HG03196 (cell line): ENCODE results near the gene CACNG4.
"Not testable (repeated sequence)": the region's sequence is repeated elsewhere in the genome, so short reads cannot be mapped to it uniquely, and the experiment has no call there.

Source experiments
- ATAC-seq: cut with Tn5 transposase; IDR thresholded peaks from one replicate; pipeline ENCODE4 v1.9.1; 2021; ENCODE audit not compliant: unreplicated experiment

The CACNG4 gene

GRCh38 chr17:66960613-66961012, 3.9 kb upstream of the CACNG4 start:
- no peak for ATAC-seq

GRCh38 chr17:66963521-66963908, 992 bp upstream of the CACNG4 start:
- ATAC-seq, result no peak

GRCh38 chr17:66964930-66965800, 658 bp downstream of the CACNG4 start:
- ATAC-seq, result no peak

GRCh38 chr17:66965801-66966262, 1.3 kb downstream of the CACNG4 start:
- ATAC-seq, result no peak

GRCh38 chr17:66966298-66966697, 1.8 kb downstream of the CACNG4 start:
- no peak for ATAC-seq

GRCh38 chr17:66966704-66967418, 2.4 kb downstream of the CACNG4 start:
- no peak for ATAC-seq

- ATAC-seq, result no peak
These were observed 3.5 kb downstream of the CACNG4 start for GRCh38 chr17:66967837-66968543.

- ATAC-seq, result no peak
These were observed 4.4 kb downstream of the CACNG4 start for GRCh38 chr17:66968916-66969315.

GRCh38 chr17:66970140-66970539, 5.6 kb downstream of the CACNG4 start:
- ATAC-seq, result no peak

- ATAC-seq, result no peak
These were observed 6.3 kb downstream of the CACNG4 start for GRCh38 chr17:66970797-66971196.

- ATAC-seq, result no peak
These were observed 6.8 kb downstream of the CACNG4 start for GRCh38 chr17:66971264-66971663.

GRCh38 chr17:66971730-66972441, 7.4 kb downstream of the CACNG4 start:
- ATAC-seq, result no peak

GRCh38 chr17:66972442-66972830, 7.9 kb downstream of the CACNG4 start:
- not testable (repeated sequence) for ATAC-seq

GRCh38 chr17:66975188-66975587, 10.7 kb downstream of the CACNG4 start:
- ATAC-seq, result no peak

GRCh38 chr17:66975614-66976378, 11.3 kb downstream of the CACNG4 start:
- no peak for ATAC-seq

GRCh38 chr17:66976379-66976663, 11.8 kb downstream of the CACNG4 start:
- ATAC-seq, result no peak

GRCh38 chr17:66976781-66977201, 12.3 kb downstream of the CACNG4 start:
- ATAC-seq, result no peak

GRCh38 chr17:66978514-66979061, 14.1 kb downstream of the CACNG4 start:
- no peak for ATAC-seq

- ATAC-seq, result no peak
These were observed 16.4 kb downstream of the CACNG4 start for GRCh38 chr17:66980896-66981295.

- no peak for ATAC-seq
These were observed 17.5 kb downstream of the CACNG4 start for GRCh38 chr17:66981983-66982508.
